Measurements from ENCODE around the gene HS6ST2.

HS6ST2 gene

DNA sequence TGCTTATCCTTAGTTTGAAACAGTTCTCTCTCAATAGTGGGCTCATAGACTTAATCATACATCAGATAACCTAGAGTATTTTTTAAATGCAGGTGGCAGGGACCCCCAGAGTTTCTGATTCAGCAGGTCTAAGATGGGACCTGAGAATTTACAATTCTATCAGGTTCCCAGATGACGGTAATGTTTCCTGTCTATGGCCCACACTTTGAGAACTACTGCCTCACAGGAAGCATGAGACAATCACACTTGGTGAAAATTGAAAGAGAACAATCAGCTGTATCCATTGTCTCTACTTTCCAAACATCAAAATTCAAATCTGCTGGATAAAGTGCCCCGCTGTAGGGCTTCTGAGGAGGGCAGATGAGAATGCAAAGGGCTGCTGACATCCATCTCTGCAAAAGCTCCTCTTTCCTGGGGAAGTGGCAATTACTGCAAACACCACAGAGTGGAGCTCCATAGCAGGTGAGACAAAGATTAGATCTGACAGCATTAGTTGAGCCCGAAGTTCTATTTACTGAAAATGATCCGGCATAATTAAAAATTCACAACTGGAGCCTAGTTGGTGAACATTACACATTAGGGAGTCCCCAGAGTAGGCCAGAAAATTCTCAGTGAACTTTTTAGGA is 281.8 kb downstream of the HS6ST2 start:
- peak; percentile 6 for DNase-seq (ENCODE audit: low spot score)

DNA sequence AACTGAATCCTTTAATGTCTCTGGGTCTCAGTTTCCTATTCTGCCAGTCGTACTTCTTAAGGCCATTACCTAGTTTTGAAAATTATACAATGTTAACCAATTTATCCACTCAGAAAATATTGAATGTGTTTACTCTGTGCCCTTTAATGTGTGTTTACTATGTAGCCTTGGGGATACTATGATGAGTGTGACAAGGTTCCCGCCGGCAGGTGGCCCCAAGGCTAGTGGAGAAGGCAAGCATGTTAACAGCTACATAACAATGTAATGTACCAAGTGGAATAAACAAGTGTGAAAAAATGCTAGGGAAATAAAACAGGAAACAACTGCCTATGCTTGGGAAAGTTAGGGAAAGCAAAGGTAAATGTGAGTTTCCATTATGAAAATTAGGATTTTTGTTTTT is 282.3 kb downstream of the HS6ST2 start:
- DNase-seq (ENCODE audit: low spot score): no peak

DNA sequence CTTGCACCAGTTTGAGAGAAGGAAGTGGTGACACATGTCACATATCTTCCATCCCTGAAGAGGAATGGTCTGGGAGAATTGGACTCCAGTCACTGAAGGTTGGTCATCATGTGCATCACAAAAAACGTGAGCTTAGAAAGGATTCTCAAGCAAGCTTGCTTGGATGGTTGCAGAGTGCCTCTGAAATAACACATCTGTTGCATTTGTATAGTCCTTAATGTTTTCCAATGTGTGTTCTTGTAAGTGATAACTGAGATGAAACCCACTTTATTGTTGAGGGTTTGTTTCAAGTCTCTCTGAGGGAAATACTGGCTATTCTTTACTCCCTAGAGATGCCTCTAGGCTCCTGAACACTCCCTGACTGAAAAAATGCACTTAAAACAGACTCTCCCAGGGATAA is 285.1 kb downstream of the HS6ST2 start:
- DNase-seq (ENCODE audit: low spot score): no peak

DNA sequence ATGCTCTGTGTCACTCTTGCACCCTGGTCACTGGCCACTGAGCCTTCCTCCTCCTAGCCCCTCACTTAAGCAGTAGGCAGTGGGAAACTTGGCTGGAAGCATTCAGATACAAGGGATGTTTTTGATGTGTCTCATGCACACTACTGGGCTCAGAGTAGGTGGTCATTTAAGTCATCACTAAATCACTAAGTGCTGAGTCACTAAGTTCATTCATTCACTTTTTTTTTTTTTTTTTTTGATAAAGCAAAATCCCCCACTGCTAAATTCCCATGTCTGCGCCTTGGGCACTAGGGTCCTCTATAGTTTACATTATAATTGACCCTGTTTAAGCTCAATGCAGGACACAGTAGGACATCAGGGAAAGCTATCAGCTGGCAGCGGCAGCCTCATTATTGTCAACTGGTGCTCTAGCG is 287.2 kb downstream of the HS6ST2 start:
- no peak for DNase-seq (ENCODE audit: low spot score)

GRCh38 chrX:132669142-132669541 is 289.3 kb downstream of the HS6ST2 start:
- no peak for DNase-seq (ENCODE audit: low spot score)

DNA sequence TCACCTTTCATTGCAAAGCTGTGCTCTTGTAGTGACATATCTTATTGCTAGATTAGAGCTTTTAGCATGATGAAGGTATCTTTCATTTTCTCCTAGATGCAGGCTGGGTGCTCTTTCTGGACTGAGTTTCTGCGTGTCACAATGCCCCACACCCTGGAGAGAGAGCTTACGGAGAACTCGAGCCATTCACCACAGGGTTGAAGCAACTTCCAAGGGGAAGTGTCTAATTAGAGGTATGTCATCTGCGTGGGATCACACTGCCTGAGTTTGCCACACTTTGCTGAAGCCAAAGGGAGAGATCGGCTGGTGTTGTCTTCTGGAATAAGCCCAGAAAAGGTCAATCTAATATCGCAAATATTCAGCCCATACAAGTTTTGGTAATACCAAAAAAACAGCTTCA is 290.3 kb downstream of the HS6ST2 start:
- DNase-seq (ENCODE audit: low spot score): no peak

DNA sequence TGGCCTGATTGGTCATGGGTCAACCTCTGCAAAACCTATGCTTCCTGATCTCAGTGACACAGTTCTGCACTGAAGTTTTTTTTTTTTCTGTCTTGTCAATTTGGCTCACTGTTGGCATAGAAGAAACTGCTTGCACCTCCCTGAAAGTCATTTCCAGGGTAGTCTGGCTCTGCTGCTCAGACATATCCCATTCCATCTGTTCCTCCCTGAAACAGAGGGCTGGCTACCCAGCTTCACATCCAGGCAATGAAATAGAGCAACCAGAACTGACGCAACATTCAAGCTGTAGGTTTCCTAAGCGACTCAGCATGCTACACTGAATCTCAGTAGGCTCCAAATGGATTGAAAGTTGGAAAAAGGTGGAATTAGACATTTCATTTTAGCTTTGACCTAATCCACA is 292.8 kb downstream of the HS6ST2 start:
- peak; percentile 61 for DNase-seq (ENCODE audit: low spot score)

DNA sequence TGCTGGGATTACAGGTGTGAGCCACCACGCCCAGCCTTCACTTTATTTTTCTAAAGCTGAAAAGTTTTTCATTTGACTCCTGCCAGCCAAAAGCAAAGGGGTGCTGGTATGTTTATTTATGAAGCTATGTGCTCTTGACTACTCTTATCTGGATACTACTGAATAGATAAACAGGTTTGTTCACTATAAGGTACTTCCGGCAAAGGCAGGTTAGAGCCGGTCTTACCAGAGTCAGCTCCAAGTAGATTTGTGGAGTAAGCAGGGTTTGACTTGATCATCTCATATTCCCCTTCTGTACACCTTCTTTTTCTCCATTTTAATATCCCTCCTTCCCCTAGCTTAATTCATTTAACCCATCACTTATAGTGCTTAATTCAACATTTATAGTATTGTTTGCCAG is 294.2 kb downstream of the HS6ST2 start:
- DNase-seq (ENCODE audit: low spot score): no peak

DNA sequence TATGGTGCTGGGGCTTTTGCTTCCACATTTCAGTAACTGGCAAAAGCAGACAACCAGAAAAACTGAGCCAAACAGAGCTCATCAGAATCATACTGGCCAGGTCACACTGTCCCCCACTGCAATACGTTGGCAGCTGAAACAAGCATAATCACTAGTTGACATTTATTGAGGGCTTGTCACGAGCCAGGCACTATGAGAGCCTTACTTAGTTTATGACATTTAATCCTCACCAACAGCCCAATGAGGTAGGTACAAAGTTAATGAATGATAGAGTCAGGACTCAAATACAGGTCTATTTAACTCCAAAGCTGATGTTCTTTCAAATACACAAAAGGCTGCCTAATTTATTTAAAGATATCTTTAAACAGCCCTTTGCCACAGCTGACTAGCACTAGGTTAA is 295.6 kb downstream of the HS6ST2 start:
- DNase-seq (ENCODE audit: low spot score): no peak

DNA sequence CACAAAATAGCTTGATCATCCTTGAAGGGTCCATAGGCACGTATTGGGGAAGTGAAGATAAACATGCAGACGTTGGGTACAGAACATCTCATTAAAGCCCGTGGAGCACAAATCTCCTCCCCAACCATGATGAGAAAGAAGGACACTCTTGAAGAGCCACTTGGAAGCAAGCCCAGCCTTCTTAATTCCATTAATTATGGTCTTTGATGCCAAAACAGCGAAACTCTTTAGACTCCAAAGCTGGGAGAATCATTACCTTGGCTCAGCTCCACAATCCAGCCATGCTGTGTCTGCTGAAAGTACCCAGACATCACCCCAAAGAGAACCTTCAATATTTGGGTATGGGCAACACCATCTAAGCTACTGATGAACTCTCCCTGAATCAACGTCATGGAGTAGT is 300.6 kb downstream of the HS6ST2 start:
- no peak for DNase-seq (ENCODE audit: low spot score)

GRCh38 chrX:132652871-132653270 is 305.6 kb downstream of the HS6ST2 start:
- no peak for DNase-seq (ENCODE audit: low spot score)

- no peak for DNase-seq (ENCODE audit: low spot score)
These were observed 306.9 kb downstream of the HS6ST2 start for GRCh38 chrX:132651421-132652086.

GRCh38 chrX:132648895-132649294 is 309.5 kb downstream of the HS6ST2 start:
- no peak for DNase-seq (ENCODE audit: low spot score)

GRCh38 chrX:132639446-132639845 is 319.0 kb downstream of the HS6ST2 start:
- DNase-seq (ENCODE audit: low spot score): no peak

DNA sequence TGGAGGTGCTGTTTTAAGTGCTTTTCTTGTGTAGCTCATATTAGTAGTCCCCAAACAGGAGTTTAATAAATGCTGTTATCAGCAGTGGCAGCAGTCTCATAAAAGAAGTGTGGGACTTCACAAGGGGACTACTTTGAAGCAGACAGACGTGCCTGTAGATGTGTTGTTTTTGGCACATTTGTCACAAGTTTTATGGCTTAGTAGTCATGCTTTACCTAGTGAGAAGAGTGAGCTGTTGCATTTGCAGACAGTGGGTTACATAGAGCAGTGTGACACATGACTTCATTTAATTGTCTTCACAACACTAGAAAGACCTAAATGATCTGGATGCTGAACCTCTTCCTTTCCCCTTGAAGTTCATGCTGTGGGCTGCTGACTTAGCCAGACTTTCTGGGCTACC is 320.1 kb downstream of the HS6ST2 start:
- no peak for DNase-seq (ENCODE audit: low spot score)

- no peak for DNase-seq (ENCODE audit: low spot score)
These were observed 322.3 kb downstream of the HS6ST2 start for GRCh38 chrX:132636080-132636479.

DNA sequence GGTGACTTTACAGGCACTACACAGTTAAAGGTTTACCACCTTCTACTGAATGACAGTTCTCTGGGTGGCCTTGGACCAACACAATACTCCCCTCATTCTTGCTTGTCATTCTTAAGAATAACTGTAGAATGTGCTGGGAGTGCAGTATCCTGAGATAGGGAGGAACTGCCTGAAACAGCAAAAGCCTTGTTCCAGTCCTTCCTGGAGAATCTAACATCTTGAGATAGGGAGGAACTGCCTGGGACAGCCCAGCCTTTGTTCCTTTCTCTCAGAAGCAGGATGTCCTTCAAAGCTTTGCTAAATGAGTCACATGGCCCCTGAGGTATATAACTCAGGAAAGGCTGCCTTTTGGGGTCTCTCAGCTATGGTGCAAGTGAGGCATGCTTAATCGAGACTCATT is 323.9 kb downstream of the HS6ST2 start:
- DNase-seq (ENCODE audit: low spot score): no peak

DNA sequence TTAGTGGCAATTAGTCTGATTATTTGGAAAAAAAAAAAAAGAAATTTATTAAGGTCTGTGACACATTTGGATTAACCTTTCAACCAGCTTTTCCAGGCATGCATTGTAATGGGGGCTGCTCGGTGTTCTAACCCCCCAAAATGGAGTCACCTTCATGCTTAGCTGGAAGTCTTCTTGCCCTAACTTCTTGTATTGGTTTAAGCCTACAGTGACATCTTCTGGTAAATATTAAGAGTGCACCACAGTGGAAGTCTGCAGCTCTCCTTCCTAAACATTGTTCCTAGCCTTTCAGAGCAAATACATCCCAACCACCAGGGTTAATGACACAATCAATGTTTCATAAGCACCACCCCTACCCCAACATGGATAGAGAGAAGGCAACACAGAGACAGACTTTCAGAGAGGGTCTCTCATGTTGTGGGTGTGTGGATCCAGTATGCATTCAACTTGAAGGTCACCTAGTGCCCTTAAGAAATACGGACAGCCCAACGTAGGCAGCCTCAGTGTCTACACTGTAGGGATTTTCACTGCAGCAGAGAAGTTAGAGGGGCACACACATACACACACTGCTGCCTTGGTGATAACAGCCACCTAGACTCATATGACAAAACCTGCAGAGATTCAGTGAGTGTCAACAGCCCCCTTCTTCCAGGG is 326.7 kb downstream of the HS6ST2 start:
- peak; percentile 23 for DNase-seq (ENCODE audit: low spot score)

- no peak for DNase-seq (ENCODE audit: low spot score)
These were observed 334.0 kb downstream of the HS6ST2 start for GRCh38 chrX:132624466-132624865.

GRCh38 chrX:132623942-132624341 is 334.5 kb downstream of the HS6ST2 start:
- no peak for DNase-seq (ENCODE audit: low spot score)

- DNase-seq (ENCODE audit: low spot score): no peak
These were observed 335.1 kb downstream of the HS6ST2 start for GRCh38 chrX:132623300-132623699.

GRCh38 chrX:132622130-132622529 is 336.3 kb downstream of the HS6ST2 start:
- DNase-seq (ENCODE audit: low spot score): no peak

- DNase-seq (ENCODE audit: low spot score): no peak
These were observed 339.6 kb downstream of the HS6ST2 start for GRCh38 chrX:132618810-132619209.
